CD4-positive, alpha-beta T cell (primary cell): ENCODE data around the gene SMIM1. TPM values are rescaled to one million over a fixed set of nuclear protein-coding genes. Genes with fewer than 3 reads are reported as not detected.

ENCODE experiments used
- ATAC-seq: fragments of 200-7000 bp; cut with Tn5 transposase; one replicate; pipeline ENCODE4 v1.10.0; 2022; ENCODE audit warnings: mild to moderate bottlenecking; ENCODE audit not compliant: poor library complexity
- CTCF ChIA-PET: fragments of 350-600 bp; sonication (Branson Sonifier 250); formaldehyde crosslinking; loops from one replicate; lab custom pipeline; 2021; ENCODE audit warnings: antibody characterized with exemption, inconsistent platforms; lab: Charles Lee
- POLR2A ChIA-PET: fragments of 350-600 bp; sonication (Branson Sonifier 250); formaldehyde crosslinking; loops from one replicate; lab custom pipeline; 2021; ENCODE audit warnings: antibody characterized with exemption, inconsistent platforms; lab: Charles Lee
- DNase-seq, 14 experiments: peaks; one replicate each; pipeline ENCODE4 v3.0.0-alpha.2; 2013 to 2020; ENCODE audit warnings: mixed read lengths in 2 of 14
- H3K27ac ChIP-seq, 2 donors: one replicate each; pipeline versions ENCODE4 v1.5.1 to v1.7.0; 2013; ENCODE audit warnings: low read length in 2 of 2, low read depth in 1 of 2, mild to moderate bottlenecking in 1 of 2
- H3K27me3 ChIP-seq, 2 experiments: 1 replicate in 1 of 2; 2 replicates in 1 of 2; pipeline versions ENCODE4 v1.6.1 to v1.7.0; 2013; ENCODE audit warnings: low read length in 2 of 2, control low read depth in 1 of 2, mild to moderate bottlenecking in 1 of 2, moderate library complexity in 1 of 2; ENCODE audit not compliant: insufficient read depth in 2 of 2, control insufficient read depth in 1 of 2
- H3K36me3 ChIP-seq: one replicate; pipeline ENCODE4 v1.6.1; 2013; ENCODE audit warnings: low read length, control low read depth; ENCODE audit not compliant: insufficient read depth
- H3K4me1 ChIP-seq: one replicate; pipeline ENCODE4 v1.6.1; 2013; ENCODE audit warnings: low read length, control low read depth; ENCODE audit not compliant: insufficient read depth
- H3K4me3 ChIP-seq: one replicate; pipeline ENCODE4 v1.5.1; 2013; ENCODE audit warnings: mild to moderate bottlenecking, low read length, moderate library complexity
- H3K9me3 ChIP-seq, 2 experiments: 1 replicate in 1 of 2; 2 replicates in 1 of 2; pipeline versions ENCODE4 v1.6.1 to v1.7.0; 2013; ENCODE audit warnings: low read length in 2 of 2, mild to moderate bottlenecking in 2 of 2, control low read depth in 1 of 2, moderate library complexity in 1 of 2; ENCODE audit not compliant: control insufficient read depth in 1 of 2, insufficient read depth in 1 of 2
- H3K27ac Mint-ChIP-seq: one replicate; pipeline ENCODE4 v1.8.0; 2020; ENCODE audit warnings: mixed read lengths
- H3K27me3 Mint-ChIP-seq: one replicate; pipeline ENCODE4 v1.8.0; 2021; ENCODE audit warnings: mixed read lengths
- H3K36me3 Mint-ChIP-seq: one replicate; pipeline ENCODE4 v1.8.0; 2021; ENCODE audit warnings: low read depth, mixed read lengths
- H3K4me1 Mint-ChIP-seq: one replicate; pipeline ENCODE4 v1.8.0; 2021; ENCODE audit warnings: low read depth, mixed read lengths
- H3K4me3 Mint-ChIP-seq: one replicate; pipeline ENCODE4 v1.8.0; 2020; ENCODE audit warnings: mild to moderate bottlenecking, mixed read lengths
- H3K9me3 Mint-ChIP-seq: one replicate; pipeline ENCODE4 v1.8.0; 2020; ENCODE audit warnings: mixed read lengths
- intact Hi-C, 2 experiments: fragments of 100-400 bp; cut with DNase I in 1 of 2; cut with micrococcal nuclease in 1 of 2; formaldehyde crosslinking; loops; one replicate each; pipeline versions ENCODE4 v1.15.1 to v1.9.0; 2023 to 2025; cut with DNase I, micrococcal nuclease
- total RNA-seq, 174 experiments: library from RNA in 2 of 174; stranded (reverse) in 2 of 174; gene quantifications; one replicate each; pipeline ENCODE4 v1.2.3 and lab custom pipeline; 2021 to 2026
- TF ChIP-seq, protein P1 (sequence below): fragments of 200-600 bp; IDR thresholded peaks from one replicate; pipeline ENCODE4 v1.8.0; 2022; ENCODE audit warnings: antibody characterized with exemption, mild to moderate bottlenecking

SMIM1 gene
- total RNA-seq, 2 experiments from 2014 or later, result 1.8 to 2.6 TPM

DNA sequence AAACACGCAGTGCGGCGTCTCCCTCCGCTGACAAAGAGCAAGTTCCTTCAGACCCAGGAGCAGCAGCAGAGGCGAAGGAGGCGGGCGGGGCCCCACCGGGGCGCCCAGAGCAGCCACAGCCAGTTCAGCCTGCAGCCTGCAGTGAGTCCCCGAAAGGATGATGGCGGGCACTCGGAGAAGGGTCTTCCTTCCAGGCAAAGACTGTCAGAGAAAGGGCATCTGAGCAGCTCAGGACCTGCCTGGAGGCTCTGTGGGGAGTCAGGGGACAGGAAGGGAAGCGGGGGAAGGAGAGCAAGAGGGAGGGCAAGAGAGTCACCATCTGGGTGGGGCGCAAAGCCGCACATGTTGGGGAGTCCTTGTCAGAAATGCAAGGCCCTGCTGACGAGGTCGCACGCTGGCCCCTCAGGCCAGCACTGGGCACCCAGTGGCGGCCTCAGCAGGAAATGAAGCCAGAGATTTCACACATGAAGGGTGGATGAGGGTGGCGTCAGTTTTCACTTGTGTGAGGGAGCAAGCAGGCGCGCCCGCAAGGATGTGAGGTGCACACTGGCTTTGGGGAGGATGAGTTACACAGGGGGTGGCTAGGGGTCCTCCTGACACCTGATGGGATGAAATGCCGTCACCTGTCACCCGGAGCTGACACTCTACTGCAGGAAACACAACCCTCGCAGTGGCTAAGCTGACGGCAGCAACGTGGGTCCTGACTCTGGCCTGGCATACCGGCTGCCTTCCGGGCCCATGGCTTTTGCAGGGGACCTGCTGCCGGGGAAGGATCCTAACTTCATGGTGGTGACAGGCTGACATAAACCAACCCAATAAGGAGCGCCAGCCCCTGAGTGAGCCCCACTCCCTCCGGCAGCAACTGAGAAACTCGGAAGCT, 17.1 kb downstream of the SMIM1 start:
- no peak overlapping the region for H3K27ac Mint-ChIP-seq
- CTCF ChIA-PET, result no interaction called here

DNA sequence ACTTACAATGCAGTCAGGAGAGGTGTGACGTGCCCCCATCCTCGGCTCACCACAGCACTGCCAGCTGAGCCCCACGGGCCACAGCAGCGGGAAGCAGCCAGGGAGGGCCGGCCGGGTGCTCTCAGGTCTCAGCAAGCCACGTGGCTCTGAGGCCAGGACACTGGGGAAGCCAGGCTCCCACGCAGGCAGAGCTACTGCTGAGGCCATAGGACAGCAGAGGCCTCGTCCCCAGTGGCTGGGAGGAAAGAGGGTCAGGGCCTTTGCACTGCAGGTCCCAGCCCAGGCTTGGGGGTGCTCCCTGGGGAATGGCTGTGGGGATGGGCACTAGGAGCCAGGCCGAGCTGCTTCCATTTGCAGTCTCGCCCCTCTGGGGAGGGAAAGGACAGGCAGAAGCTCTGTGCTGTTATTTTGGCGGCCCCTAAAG, 18.0 kb downstream of the SMIM1 start:
- no peaks in the 10 kb centered on the region for H3K9me3 Mint-ChIP-seq
- DNase-seq (no peak), ATAC-seq (no peak)
- POLR2A ChIA-PET, result no interaction called here
- CTCF ChIA-PET, result no interaction called here
- Histone ChIP-seq H3K27ac (no peak overlapping the region), H3K4me1 (peaks cover 63% of the 10 kb centered on the region), H3K4me3 (no peak overlapping the region), H3K36me3 (peaks cover 38% of the 10 kb centered on the region), H3K27me3 (no peaks in the 10 kb centered on the region), H3K9me3 (no peaks in the 10 kb centered on the region)
- H3K27ac Mint-ChIP-seq, result no peak overlapping the region
- H3K4me3 Mint-ChIP-seq, result no peak overlapping the region
- TF ChIP-seq, protein P1, sequence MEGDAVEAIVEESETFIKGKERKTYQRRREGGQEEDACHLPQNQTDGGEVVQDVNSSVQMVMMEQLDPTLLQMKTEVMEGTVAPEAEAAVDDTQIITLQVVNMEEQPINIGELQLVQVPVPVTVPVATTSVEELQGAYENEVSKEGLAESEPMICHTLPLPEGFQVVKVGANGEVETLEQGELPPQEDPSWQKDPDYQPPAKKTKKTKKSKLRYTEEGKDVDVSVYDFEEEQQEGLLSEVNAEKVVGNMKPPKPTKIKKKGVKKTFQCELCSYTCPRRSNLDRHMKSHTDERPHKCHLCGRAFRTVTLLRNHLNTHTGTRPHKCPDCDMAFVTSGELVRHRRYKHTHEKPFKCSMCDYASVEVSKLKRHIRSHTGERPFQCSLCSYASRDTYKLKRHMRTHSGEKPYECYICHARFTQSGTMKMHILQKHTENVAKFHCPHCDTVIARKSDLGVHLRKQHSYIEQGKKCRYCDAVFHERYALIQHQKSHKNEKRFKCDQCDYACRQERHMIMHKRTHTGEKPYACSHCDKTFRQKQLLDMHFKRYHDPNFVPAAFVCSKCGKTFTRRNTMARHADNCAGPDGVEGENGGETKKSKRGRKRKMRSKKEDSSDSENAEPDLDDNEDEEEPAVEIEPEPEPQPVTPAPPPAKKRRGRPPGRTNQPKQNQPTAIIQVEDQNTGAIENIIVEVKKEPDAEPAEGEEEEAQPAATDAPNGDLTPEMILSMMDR, result no peak
- peaks cover 47% of the 10 kb centered on the region for H3K36me3 Mint-ChIP-seq
- no peaks in the 10 kb centered on the region for H3K27me3 Mint-ChIP-seq
- intact Hi-C loops, result no loop called here
- H3K4me1 Mint-ChIP-seq, result peaks cover 38% of the 10 kb centered on the region

More for the DNA sequence above, 17.1 kb downstream of the SMIM1 start:
- Histone ChIP-seq H3K9me3 (no peaks in the 10 kb centered on the region), H3K4me1 (peaks cover 55% of the 10 kb centered on the region), H3K4me3 (no peak overlapping the region), H3K27ac (no peak overlapping the region), H3K27me3 (no peaks in the 10 kb centered on the region), H3K36me3 (peaks cover 46% of the 10 kb centered on the region)
- POLR2A ChIA-PET, result no interaction called here
- ATAC-seq (no peak), DNase-seq (no peak)
- Mint-ChIP-seq H3K4me3 (no peak overlapping the region), H3K9me3 (no peaks in the 10 kb centered on the region), H3K4me1 (peaks cover 30% of the 10 kb centered on the region), H3K36me3 (peaks cover 55% of the 10 kb centered on the region), H3K27me3 (no peaks in the 10 kb centered on the region)
- TF ChIP-seq, protein P1, result no peak
- intact Hi-C loops, result no loop called here

DNA sequence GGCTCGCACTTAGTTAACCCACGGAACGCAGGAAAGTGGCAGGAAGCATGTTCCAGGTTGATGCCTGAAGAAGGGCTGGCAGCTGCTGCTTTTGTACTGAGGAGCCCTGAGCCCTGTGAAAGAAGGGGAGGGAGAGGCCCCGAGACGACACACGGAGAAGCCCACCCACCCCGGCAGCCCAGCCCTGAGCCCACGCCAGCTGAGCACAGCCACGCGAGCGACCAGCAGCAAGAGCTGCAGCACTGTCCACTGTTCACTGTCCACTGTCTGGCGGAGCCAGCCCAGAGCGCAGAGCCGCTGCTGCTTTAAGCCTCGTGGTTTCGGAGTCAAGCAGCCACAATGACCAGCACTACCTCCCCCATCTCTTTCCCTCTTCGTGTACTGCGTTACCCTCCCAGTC, 18.4 kb downstream of the SMIM1 start:
- Histone ChIP-seq H3K4me3 (no peak overlapping the region), H3K36me3 (peaks cover 35% of the 10 kb centered on the region), H3K9me3 (no peaks in the 10 kb centered on the region), H3K4me1 (peaks cover 66% of the 10 kb centered on the region), H3K27me3 (no peaks in the 10 kb centered on the region), H3K27ac (no peak overlapping the region)
- H3K27ac Mint-ChIP-seq, result no peak overlapping the region
- no peaks in the 10 kb centered on the region for H3K9me3 Mint-ChIP-seq
- H3K36me3 Mint-ChIP-seq, result peaks cover 45% of the 10 kb centered on the region
- no peak for ATAC-seq
- H3K4me3 Mint-ChIP-seq, result no peak overlapping the region
- intact Hi-C loops, result no loop called here
- H3K4me1 Mint-ChIP-seq, result peaks cover 40% of the 10 kb centered on the region
- H3K27me3 Mint-ChIP-seq, result no peaks in the 10 kb centered on the region
- CTCF ChIA-PET, result no interaction called here
- POLR2A ChIA-PET, result no interaction called here
- TF ChIP-seq, protein P1, result no peak
- DNase-seq, result no peak
